ENCODE results near the gene COQ5. TPM values are rescaled to one million over a fixed set of nuclear protein-coding genes. Genes with fewer than 3 reads are reported as not detected.
A peak's percentile ranks its signal among the peaks of the same experiment; 100 is the strongest.

Gene COQ5
- total RNA-seq, 1 donor from 2014 or later, result 16.2 TPM

- Mint-ChIP-seq H3K27me3 (ENCODE audit: low read depth) (no peaks in the 10 kb centered on the region), H3K36me3 (ENCODE audit: low read depth) (peaks cover 17% of the 10 kb centered on the region), H3K4me3 (ENCODE audit: unreplicated experiment) (no peak overlapping the region), H3K9me3 (ENCODE audit: low read depth) (no peaks in the 10 kb centered on the region), H3K27ac (ENCODE audit: unreplicated experiment) (no peak overlapping the region), H3K4me1 (ENCODE audit: low read depth) (peaks cover 7% of the 10 kb centered on the region)
- DNase-seq (ENCODE audit: low spot score), result no peak
- TF ChIP-seq CTCF (IDR thresholded peaks at IDR 0.05), result no peak
Measured at GRCh38 chr12:120504587-120504986, 24.4 kb downstream of the COQ5 start.

- Mint-ChIP-seq H3K36me3 (ENCODE audit: low read depth) (peaks cover 15% of the 10 kb centered on the region), H3K4me3 (ENCODE audit: unreplicated experiment) (no peak overlapping the region), H3K9me3 (ENCODE audit: low read depth) (no peaks in the 10 kb centered on the region), H3K4me1 (ENCODE audit: low read depth) (peaks cover 30% of the 10 kb centered on the region), H3K27me3 (ENCODE audit: low read depth) (no peaks in the 10 kb centered on the region), H3K27ac (ENCODE audit: unreplicated experiment) (peak overlapping the region; percentile 85)
- no peak for TF ChIP-seq CTCF (IDR thresholded peaks at IDR 0.05)
- DNase-seq (ENCODE audit: low spot score), result no peak
Measured at GRCh38 chr12:120500581-120500980, 28.4 kb downstream of the COQ5 start.

- peaks cover 14% of the 10 kb centered on the region for H3K36me3 Mint-ChIP-seq (ENCODE audit: low read depth)
- H3K9me3 Mint-ChIP-seq (ENCODE audit: low read depth), result no peaks in the 10 kb centered on the region
- TF ChIP-seq CTCF (IDR thresholded peaks at IDR 0.05), result no peak
- peaks cover 38% of the 10 kb centered on the region for H3K4me1 Mint-ChIP-seq (ENCODE audit: low read depth)
- H3K27me3 Mint-ChIP-seq (ENCODE audit: low read depth), result no peaks in the 10 kb centered on the region
- H3K4me3 Mint-ChIP-seq (ENCODE audit: unreplicated experiment), result no peak overlapping the region
- no peak for DNase-seq (ENCODE audit: low spot score)
- peak overlapping the region; percentile 37 for H3K27ac Mint-ChIP-seq (ENCODE audit: unreplicated experiment)
Measured at GRCh38 chr12:120498870-120499515, 30.0 kb downstream of the COQ5 start.

GRCh38 chr12:120497524-120498150, 31.3 kb downstream of the COQ5 start:
- Mint-ChIP-seq H3K27me3 (ENCODE audit: low read depth) (no peaks in the 10 kb centered on the region), H3K4me1 (ENCODE audit: low read depth) (peaks cover 38% of the 10 kb centered on the region), H3K36me3 (ENCODE audit: low read depth) (peaks cover 10% of the 10 kb centered on the region), H3K4me3 (ENCODE audit: unreplicated experiment) (peak overlapping the region; percentile 93), H3K9me3 (ENCODE audit: low read depth) (no peaks in the 10 kb centered on the region), H3K27ac (ENCODE audit: unreplicated experiment) (peak overlapping the region; percentile 93)
- DNase-seq (ENCODE audit: low spot score), result no peak
- TF ChIP-seq CTCF (IDR thresholded peaks at IDR 0.05), result no peak

- DNase-seq (ENCODE audit: low spot score), result no peak
- Mint-ChIP-seq H3K27me3 (ENCODE audit: low read depth) (no peaks in the 10 kb centered on the region), H3K27ac (ENCODE audit: unreplicated experiment) (peak overlapping the region; percentile 93), H3K9me3 (ENCODE audit: low read depth) (no peaks in the 10 kb centered on the region), H3K4me1 (ENCODE audit: low read depth) (peaks cover 38% of the 10 kb centered on the region), H3K4me3 (ENCODE audit: unreplicated experiment) (peak overlapping the region; percentile 93), H3K36me3 (ENCODE audit: low read depth) (peaks cover 10% of the 10 kb centered on the region)
- peak; percentile 46 for TF ChIP-seq CTCF (IDR thresholded peaks at IDR 0.05)
Measured at GRCh38 chr12:120496413-120497340, 32.3 kb downstream of the COQ5 start.
